Germinal center (tissue), 1 donor: Measurements from ENCODE around the gene SSR4.
"Not testable (repeated sequence)": the region's sequence is repeated elsewhere in the genome, so short reads cannot be mapped to it uniquely, and the experiment has no call there.

Experiments used
- DNase-seq: peaks from one replicate; pipeline ENCODE4 v3.0.0; 2012; ENCODE audit warnings: mixed read lengths, low spot score

SSR4 gene

GRCh38 chrX:153794018-153794896 lies at the start of gene SSR4, which contains the start of gene IDH3G:
Gene SSR4 (plus strand): TSS chrX:153794668. CDS start chrX:153794688, 20 bp downstream.
Gene IDH3G (minus strand): TSS chrX:153794375. CDS start chrX:153794326, 49 bp downstream.
- peak; percentile 95 for DNase-seq

GRCh38 chrX:153745067-153745433 lies 49.4 kb upstream of the SSR4 start:
- not testable (repeated sequence) for DNase-seq

GRCh38 chrX:153746359-153746758 lies 48.1 kb upstream of the SSR4 start:
- no peak for DNase-seq

GRCh38 chrX:153746991-153747390 lies 47.5 kb upstream of the SSR4 start:
- not testable (repeated sequence) for DNase-seq

GRCh38 chrX:153749017-153749416 lies 45.5 kb upstream of the SSR4 start:
- not testable (repeated sequence) for DNase-seq

GRCh38 chrX:153750127-153750774 lies 44.2 kb upstream of the SSR4 start:
- no peak for DNase-seq

- no peak for DNase-seq
Observed at GRCh38 chrX:153755136-153755535, 39.3 kb upstream of the SSR4 start.

GRCh38 chrX:153761863-153762262 lies 32.6 kb upstream of the SSR4 start:
- DNase-seq = no peak

GRCh38 chrX:153762626-153763173 lies 31.8 kb upstream of the SSR4 start:
- DNase-seq = no peak

- no peak for DNase-seq
Observed at GRCh38 chrX:153763298-153763932, 31.1 kb upstream of the SSR4 start.

- DNase-seq = peak; percentile 74
Observed at GRCh38 chrX:153763989-153764755, 30.3 kb upstream of the SSR4 start, which contains the start of gene PLXNB3. Gene PLXNB3 (plus strand): TSS chrX:153764249. CDS start chrX:153765536, 1,287 bp downstream.

- no peak for DNase-seq
Observed at GRCh38 chrX:153764786-153765137, 29.7 kb upstream of the SSR4 start.

- DNase-seq = no peak
Observed at GRCh38 chrX:153765138-153766079, 29.1 kb upstream of the SSR4 start.

GRCh38 chrX:153766098-153766817 lies 28.2 kb upstream of the SSR4 start:
- no peak for DNase-seq

GRCh38 chrX:153766871-153767673 lies 27.4 kb upstream of the SSR4 start:
- no peak for DNase-seq

- DNase-seq = no peak
Observed at GRCh38 chrX:153767674-153768055, 26.8 kb upstream of the SSR4 start.

- no peak for DNase-seq
Observed at GRCh38 chrX:153768311-153769157, 25.9 kb upstream of the SSR4 start.
